DLD1 (cell line): ENCODE data around the gene XXYLT1.

Experiments used
- in situ Hi-C: cut with HindIII; loops from 2 replicates; pipeline ENCODE4 v1.10.0; 2017; ENCODE audit warnings: low sequenced_read_pairs

Gene XXYLT1

GRCh38 chr3:195137638-195138588 is 133.0 kb downstream of the XXYLT1 start:
- in situ Hi-C loops, result no loop called here

- in situ Hi-C loops, result no loop called here
These were observed 135.0 kb downstream of the XXYLT1 start for GRCh38 chr3:195135917-195136316.

GRCh38 chr3:195134431-195134830 is 136.5 kb downstream of the XXYLT1 start:
- in situ Hi-C loops, result no loop called here

GRCh38 chr3:195133462-195133861 is 137.5 kb downstream of the XXYLT1 start:
- in situ Hi-C loops, result no loop called here

GRCh38 chr3:195133013-195133412 is 137.9 kb downstream of the XXYLT1 start:
- in situ Hi-C loops, result no loop called here

GRCh38 chr3:195131176-195131575 is 139.8 kb downstream of the XXYLT1 start:
- in situ Hi-C loops, result no loop called here

GRCh38 chr3:195129644-195130492 is 141.1 kb downstream of the XXYLT1 start:
- in situ Hi-C loops, result no loop called here

- in situ Hi-C loops, result no loop called here
These were observed 141.8 kb downstream of the XXYLT1 start for GRCh38 chr3:195129072-195129643.

GRCh38 chr3:195128255-195129071 is 142.5 kb downstream of the XXYLT1 start:
- in situ Hi-C loops, result no loop called here

- in situ Hi-C loops, result no loop called here
These were observed 144.8 kb downstream of the XXYLT1 start for GRCh38 chr3:195126056-195126605.

- in situ Hi-C loops, result no loop called here
These were observed 145.3 kb downstream of the XXYLT1 start for GRCh38 chr3:195125646-195126045.

GRCh38 chr3:195124378-195124992 is 146.5 kb downstream of the XXYLT1 start:
- in situ Hi-C loops, result no loop called here

GRCh38 chr3:195123281-195123691 is 147.7 kb downstream of the XXYLT1 start:
- in situ Hi-C loops, result no loop called here

- in situ Hi-C loops, result no loop called here
These were observed 148.7 kb downstream of the XXYLT1 start for GRCh38 chr3:195122261-195122660.

GRCh38 chr3:195120267-195120601 is 150.7 kb downstream of the XXYLT1 start:
- in situ Hi-C loops, result no loop called here

GRCh38 chr3:195119461-195120266 is 151.3 kb downstream of the XXYLT1 start:
- in situ Hi-C loops, result no loop called here

GRCh38 chr3:195118671-195119070 is 152.3 kb downstream of the XXYLT1 start:
- in situ Hi-C loops, result no loop called here

GRCh38 chr3:195117978-195118581 is 152.9 kb downstream of the XXYLT1 start:
- in situ Hi-C loops, result no loop called here
